K562 (cell line): Measurements from ENCODE around the gene TPD52L2. TPM values are rescaled to one million over a fixed set of nuclear protein-coding genes. Genes with fewer than 3 reads are reported as not detected.

Source experiments
- CCNT2 ChIP-seq: IDR thresholded peaks from 2 replicates; pipeline ENCODE4 v1.6.1; 2011; ENCODE audit warnings: borderline replicate concordance, low read depth, mild to moderate bottlenecking, moderate library complexity, mixed read lengths, low read length; ENCODE audit not compliant: insufficient read length; ENCODE audit errors: extremely low read depth
- E2F3 ChIP-seq: fragments of 250-450 bp; sonication (Bioruptor Pico); IDR thresholded peaks from 2 replicates; pipeline ENCODE4 v1.4.0; 2020; ENCODE audit warnings: mild to moderate bottlenecking
- MAFF ChIP-seq: IDR thresholded peaks from 2 replicates; pipeline ENCODE4 v1.6.1; 2012; ENCODE audit warnings: low read length, improper control_type of control experiment
- NCOA6 ChIP-seq: fragments of 450-650 bp; IDR thresholded peaks from 2 replicates; pipeline ENCODE4 v1.6.1; 2017; ENCODE audit warnings: mild to moderate bottlenecking
- NFXL1 ChIP-seq: fragments of 450-650 bp; formaldehyde crosslinking; IDR thresholded peaks from 2 replicates; pipeline ENCODE4 v1.4.0; 2021; ENCODE audit warnings: mild to moderate bottlenecking
- RBBP5 ChIP-seq: fragments of 200-600 bp; sonication (generic); IDR thresholded peaks from 2 replicates; pipeline ENCODE4 v1.6.1; 2012; ENCODE audit warnings: borderline replicate concordance, mild to moderate bottlenecking, low read length, control low read depth, inconsistent platforms; ENCODE audit not compliant: insufficient read depth, poor library complexity, severe bottlenecking
- TEAD1 ChIP-seq, 2 experiments: fragments of 450-650 bp in 1 of 2; sonication (generic) in 1 of 2; formaldehyde crosslinking; IDR thresholded peaks; 2 replicates each; pipeline versions ENCODE4 v1.4.0 to v1.8.0; 2020 to 2022; ENCODE audit warnings: mild to moderate bottlenecking in 2 of 2, missing genetic modification reagents in 1 of 2
- TFAM ChIP-seq: fragments of 250-450 bp; sonication (Bioruptor Pico); conservative IDR thresholded peaks from 2 replicates; pipeline ENCODE4 v1.5.0; 2021; ENCODE audit warnings: mild to moderate bottlenecking, moderate library complexity
- ZNF668 ChIP-seq: fragments of 250-450 bp; sonication (Bioruptor Pico); IDR thresholded peaks from 2 replicates; pipeline ENCODE4 v1.8.0; 2022; ENCODE audit warnings: mild to moderate bottlenecking, inconsistent platforms
- polyA plus RNA-seq, 8 experiments: library from polyadenylated mRNA; depleted of rRNA in 4 of 8; stranded (reverse) in 5 of 8; unstranded in 3 of 8; fragments of >200 nt; fragmentation: Nextera tagmentation in 2 of 8; fragmentation: Illumina TruSeq in 1 of 8; extraction: Ambion mirVana in 2 of 8; extraction: Trizol in 1 of 8; gene quantifications; 2 replicates each; pipeline versions ENCODE4 v1.2.1 to v1.2.3, GENCODE V29; 2011 to 2014; ENCODE audit warnings: inconsistent platforms in 1 of 8, missing spikeins in 1 of 8
- total RNA-seq, 7 experiments: library from RNA; depleted of rRNA in 6 of 7; stranded (reverse); fragments of >200 nt in 6 of 7; fragmentation: Illumina TruSeq in 2 of 7; extraction: Trizol in 2 of 7; gene quantifications; 2 replicates each; pipeline versions ENCODE4 v1.2.1 to v1.2.3, GENCODE V29; 2011 to 2021; ENCODE audit warnings: low replicate concordance in 1 of 7
- TF ChIP-seq, protein P1 (sequence below), 2 experiments: fragments of 450-650 bp in 1 of 2; IDR thresholded peaks; 2 replicates each; pipeline ENCODE4 v1.6.1; 2011 to 2017; ENCODE audit warnings: low read depth in 2 of 2, antibody characterized with exemption in 1 of 2, borderline replicate concordance in 1 of 2, low read length in 1 of 2, mild to moderate bottlenecking in 1 of 2, mixed read lengths in 1 of 2; ENCODE audit not compliant: control insufficient read depth in 1 of 2
- TF ChIP-seq, protein P2 (sequence below): sonication (generic); formaldehyde crosslinking; IDR thresholded peaks from 2 replicates; pipeline ENCODE4 v1.8.0; 2022; ENCODE audit warnings: mild to moderate bottlenecking, missing genetic modification reagents
- TF ChIP-seq, protein P3 (sequence below): fragments of 250-450 bp; sonication (Bioruptor Pico); IDR thresholded peaks from 2 replicates; pipeline ENCODE4 v1.4.0; 2020
- TF ChIP-seq, protein P4 (sequence below): sonication (generic); formaldehyde crosslinking; IDR thresholded peaks from 2 replicates; pipeline ENCODE4 v1.8.1; 2022; ENCODE audit warnings: missing genetic modification reagents
- TF ChIP-seq, protein P5 (sequence below): fragments of 250-450 bp; sonication (Bioruptor Pico); IDR thresholded peaks from 2 replicates; pipeline ENCODE4 v1.4.0; 2020

The TPD52L2 gene
- total and polyA plus RNA-seq, 9 of the 15 experiments (the other 6 are each of a cell fraction or from before 2014, with no cell fraction given), result 1.9 to 117 (median 74.6) TPM

DNA sequence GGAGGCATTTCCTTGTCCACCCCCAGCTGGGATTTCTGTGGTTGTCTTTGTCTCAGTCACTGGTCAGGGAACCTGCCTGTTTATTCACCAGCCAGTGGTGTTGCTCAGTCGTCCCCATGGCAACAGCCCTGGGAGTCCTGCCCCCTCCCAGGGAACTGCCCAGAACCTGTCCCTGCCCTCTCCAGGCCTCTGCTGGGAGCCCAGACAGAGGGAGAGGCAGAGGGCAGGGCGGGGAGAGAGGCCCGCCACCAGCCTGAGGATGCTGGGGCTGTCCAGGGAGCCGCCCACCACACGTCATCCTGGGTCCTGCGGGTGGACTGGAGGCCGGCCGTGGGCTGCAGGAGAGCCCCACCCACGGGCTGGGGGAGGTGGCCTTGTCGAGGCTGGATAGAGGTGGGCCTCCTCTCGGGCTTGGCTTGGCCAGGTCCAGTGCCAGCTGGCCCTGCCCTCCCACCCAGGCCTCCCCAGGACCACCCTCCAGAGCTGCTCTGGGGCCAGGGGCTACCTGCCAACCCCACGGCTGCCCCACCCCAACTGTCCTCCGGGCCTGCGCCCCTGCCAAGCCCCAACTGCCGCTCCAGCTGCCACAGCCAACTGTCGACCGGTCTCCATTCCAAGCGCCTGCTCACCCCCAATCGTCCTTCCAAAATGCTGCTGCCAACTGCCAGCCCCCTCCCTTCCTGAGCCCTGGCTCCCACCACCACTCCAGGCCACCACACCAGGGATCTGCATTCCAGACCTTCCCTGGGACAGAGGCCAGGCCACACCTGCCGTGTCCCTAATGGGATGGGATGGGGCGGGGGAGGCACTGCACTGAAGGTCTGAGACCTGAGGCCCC is 29.8 kb upstream of the TPD52L2 start (continued):
- TF ChIP-seq, protein P1, sequence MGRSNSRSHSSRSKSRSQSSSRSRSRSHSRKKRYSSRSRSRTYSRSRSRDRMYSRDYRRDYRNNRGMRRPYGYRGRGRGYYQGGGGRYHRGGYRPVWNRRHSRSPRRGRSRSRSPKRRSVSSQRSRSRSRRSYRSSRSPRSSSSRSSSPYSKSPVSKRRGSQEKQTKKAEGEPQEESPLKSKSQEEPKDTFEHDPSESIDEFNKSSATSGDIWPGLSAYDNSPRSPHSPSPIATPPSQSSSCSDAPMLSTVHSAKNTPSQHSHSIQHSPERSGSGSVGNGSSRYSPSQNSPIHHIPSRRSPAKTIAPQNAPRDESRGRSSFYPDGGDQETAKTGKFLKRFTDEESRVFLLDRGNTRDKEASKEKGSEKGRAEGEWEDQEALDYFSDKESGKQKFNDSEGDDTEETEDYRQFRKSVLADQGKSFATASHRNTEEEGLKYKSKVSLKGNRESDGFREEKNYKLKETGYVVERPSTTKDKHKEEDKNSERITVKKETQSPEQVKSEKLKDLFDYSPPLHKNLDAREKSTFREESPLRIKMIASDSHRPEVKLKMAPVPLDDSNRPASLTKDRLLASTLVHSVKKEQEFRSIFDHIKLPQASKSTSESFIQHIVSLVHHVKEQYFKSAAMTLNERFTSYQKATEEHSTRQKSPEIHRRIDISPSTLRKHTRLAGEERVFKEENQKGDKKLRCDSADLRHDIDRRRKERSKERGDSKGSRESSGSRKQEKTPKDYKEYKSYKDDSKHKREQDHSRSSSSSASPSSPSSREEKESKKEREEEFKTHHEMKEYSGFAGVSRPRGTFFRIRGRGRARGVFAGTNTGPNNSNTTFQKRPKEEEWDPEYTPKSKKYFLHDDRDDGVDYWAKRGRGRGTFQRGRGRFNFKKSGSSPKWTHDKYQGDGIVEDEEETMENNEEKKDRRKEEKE (IDR thresholded peaks at IDR 0.05; ENCODE audit: borderline replicate concordance in 1 of 2, control insufficient read depth in 1 of 2, low read depth in 2 of 2, low read length in 1 of 2), result no peak
- TF ChIP-seq, protein P2, sequence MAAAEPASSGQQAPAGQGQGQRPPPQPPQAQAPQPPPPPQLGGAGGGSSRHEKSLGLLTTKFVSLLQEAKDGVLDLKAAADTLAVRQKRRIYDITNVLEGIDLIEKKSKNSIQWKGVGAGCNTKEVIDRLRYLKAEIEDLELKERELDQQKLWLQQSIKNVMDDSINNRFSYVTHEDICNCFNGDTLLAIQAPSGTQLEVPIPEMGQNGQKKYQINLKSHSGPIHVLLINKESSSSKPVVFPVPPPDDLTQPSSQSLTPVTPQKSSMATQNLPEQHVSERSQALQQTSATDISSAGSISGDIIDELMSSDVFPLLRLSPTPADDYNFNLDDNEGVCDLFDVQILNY (CRISPR knock-in tag), result no peak
- TF ChIP-seq MAFF (no peak), RBBP5 (no peak), TEAD1 (CRISPR knock-in tag; IDR thresholded peaks at IDR 0.05) (no peak), E2F3 (no peak), NFXL1 (no peak), ZNF668 (CRISPR knock-in tag) (no peak), NCOA6 (no peak), CCNT2 (no peak), TFAM (no peak)
- TF ChIP-seq, protein P3, sequence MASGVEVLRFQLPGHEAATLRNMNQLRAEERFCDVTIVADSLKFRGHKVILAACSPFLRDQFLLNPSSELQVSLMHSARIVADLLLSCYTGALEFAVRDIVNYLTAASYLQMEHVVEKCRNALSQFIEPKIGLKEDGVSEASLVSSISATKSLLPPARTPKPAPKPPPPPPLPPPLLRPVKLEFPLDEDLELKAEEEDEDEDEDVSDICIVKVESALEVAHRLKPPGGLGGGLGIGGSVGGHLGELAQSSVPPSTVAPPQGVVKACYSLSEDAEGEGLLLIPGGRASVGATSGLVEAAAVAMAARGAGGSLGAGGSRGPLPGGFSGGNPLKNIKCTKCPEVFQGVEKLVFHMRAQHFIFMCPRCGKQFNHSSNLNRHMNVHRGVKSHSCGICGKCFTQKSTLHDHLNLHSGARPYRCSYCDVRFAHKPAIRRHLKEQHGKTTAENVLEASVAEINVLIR (CRISPR knock-in tag), result no peak
- TF ChIP-seq, protein P4, sequence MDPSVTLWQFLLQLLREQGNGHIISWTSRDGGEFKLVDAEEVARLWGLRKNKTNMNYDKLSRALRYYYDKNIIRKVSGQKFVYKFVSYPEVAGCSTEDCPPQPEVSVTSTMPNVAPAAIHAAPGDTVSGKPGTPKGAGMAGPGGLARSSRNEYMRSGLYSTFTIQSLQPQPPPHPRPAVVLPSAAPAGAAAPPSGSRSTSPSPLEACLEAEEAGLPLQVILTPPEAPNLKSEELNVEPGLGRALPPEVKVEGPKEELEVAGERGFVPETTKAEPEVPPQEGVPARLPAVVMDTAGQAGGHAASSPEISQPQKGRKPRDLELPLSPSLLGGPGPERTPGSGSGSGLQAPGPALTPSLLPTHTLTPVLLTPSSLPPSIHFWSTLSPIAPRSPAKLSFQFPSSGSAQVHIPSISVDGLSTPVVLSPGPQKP (CRISPR knock-in tag), result no peak
- TF ChIP-seq, protein P5, sequence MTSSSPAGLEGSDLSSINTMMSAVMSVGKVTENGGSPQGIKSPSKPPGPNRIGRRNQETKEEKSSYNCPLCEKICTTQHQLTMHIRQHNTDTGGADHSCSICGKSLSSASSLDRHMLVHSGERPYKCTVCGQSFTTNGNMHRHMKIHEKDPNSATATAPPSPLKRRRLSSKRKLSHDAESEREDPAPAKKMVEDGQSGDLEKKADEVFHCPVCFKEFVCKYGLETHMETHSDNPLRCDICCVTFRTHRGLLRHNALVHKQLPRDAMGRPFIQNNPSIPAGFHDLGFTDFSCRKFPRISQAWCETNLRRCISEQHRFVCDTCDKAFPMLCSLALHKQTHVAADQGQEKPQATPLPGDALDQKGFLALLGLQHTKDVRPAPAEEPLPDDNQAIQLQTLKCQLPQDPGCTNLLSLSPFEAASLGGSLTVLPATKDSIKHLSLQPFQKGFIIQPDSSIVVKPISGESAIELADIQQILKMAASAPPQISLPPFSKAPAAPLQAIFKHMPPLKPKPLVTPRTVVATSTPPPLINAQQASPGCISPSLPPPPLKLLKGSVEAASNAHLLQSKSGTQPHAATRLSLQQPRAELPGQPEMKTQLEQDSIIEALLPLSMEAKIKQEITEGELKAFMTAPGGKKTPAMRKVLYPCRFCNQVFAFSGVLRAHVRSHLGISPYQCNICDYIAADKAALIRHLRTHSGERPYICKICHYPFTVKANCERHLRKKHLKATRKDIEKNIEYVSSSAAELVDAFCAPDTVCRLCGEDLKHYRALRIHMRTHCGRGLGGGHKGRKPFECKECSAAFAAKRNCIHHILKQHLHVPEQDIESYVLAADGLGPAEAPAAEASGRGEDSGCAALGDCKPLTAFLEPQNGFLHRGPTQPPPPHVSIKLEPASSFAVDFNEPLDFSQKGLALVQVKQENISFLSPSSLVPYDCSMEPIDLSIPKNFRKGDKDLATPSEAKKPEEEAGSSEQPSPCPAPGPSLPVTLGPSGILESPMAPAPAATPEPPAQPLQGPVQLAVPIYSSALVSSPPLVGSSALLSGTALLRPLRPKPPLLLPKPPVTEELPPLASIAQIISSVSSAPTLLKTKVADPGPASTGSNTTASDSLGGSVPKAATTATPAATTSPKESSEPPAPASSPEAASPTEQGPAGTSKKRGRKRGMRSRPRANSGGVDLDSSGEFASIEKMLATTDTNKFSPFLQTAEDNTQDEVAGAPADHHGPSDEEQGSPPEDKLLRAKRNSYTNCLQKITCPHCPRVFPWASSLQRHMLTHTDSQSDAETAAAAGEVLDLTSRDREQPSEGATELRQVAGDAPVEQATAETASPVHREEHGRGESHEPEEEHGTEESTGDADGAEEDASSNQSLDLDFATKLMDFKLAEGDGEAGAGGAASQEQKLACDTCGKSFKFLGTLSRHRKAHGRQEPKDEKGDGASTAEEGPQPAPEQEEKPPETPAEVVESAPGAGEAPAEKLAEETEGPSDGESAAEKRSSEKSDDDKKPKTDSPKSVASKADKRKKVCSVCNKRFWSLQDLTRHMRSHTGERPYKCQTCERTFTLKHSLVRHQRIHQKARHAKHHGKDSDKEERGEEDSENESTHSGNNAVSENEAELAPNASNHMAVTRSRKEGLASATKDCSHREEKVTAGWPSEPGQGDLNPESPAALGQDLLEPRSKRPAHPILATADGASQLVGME, result no peak
